ENCODE measurements around the gene SLC25A18. TPM values are rescaled to one million over a fixed set of nuclear protein-coding genes. Genes with fewer than 3 reads are reported as not detected.

The SLC25A18 gene
- total and polyA plus RNA-seq, 2 of the 8 experiments (the other 6 are each of a cell fraction or from before 2014, with no cell fraction given): 2.8 to 2.9 TPM

- Histone ChIP-seq H3K27ac (ENCODE audit: low read depth, low read length) (no peak overlapping the region), H4K5ac (ENCODE audit: insufficient read length, low read depth, low read length) (no peak overlapping the region), H3K23me2 (ENCODE audit: low read depth, low read length) (peaks cover 1% of the 10 kb centered on the region; the same call in 1 of the 2 replicates), H3K9me3 (ENCODE audit: insufficient read depth in 2 of 2, low read depth in 1 of 2, low read length in 1 of 2) (no peaks in the 10 kb centered on the region), H3K36me3 (ENCODE audit: control insufficient read depth in 2 of 4, insufficient read depth in 4 of 4, low read length in 3 of 4) (no peaks in the 10 kb centered on the region), H3K56ac (replicated peaks; ENCODE audit: insufficient read length, low read depth, low read length) (no peak overlapping the region), H3K27me3 (replicated peaks in 1 of 4; ENCODE audit: control insufficient read depth in 3 of 4, extremely low read depth in 1 of 4, insufficient read depth in 3 of 4, low read length in 3 of 4) (no peaks in the 10 kb centered on the region), H2BK20ac (ENCODE audit: low read length) (no peak overlapping the region), H3K18ac (ENCODE audit: extremely low read depth, low read length) (no peak overlapping the region; the same call in 1 of the 2 replicates), H3K4me2 (ENCODE audit: insufficient read depth in 1 of 2, low read depth in 2 of 2, low read length in 2 of 2) (no peak overlapping the region), H3K4me1 (replicated peaks in 1 of 4; ENCODE audit: control insufficient read depth in 3 of 4, insufficient read depth in 4 of 4, low read length in 3 of 4) (peaks cover 0 to 3% (median 0%) of the 10 kb centered on the region in 4 experiments; a peak in 4 of 7 replicates), H4K8ac (ENCODE audit: extremely low read depth, insufficient read depth, low read length) (no peak overlapping the region), H4K20me1 (replicated peaks in 1 of 2; ENCODE audit: control insufficient read depth in 1 of 2, insufficient read depth in 2 of 2, low read length in 2 of 2) (no peaks in the 10 kb centered on the region), H3K4me3 (ENCODE audit: extremely low read depth in 1 of 4, insufficient read depth in 2 of 4, low read depth in 3 of 4, low read length in 4 of 4) (no peak overlapping the region), H2AFZ (ENCODE audit: low read length) (no peak overlapping the region), H2BK12ac (ENCODE audit: low read depth, low read length) (no peak overlapping the region), H4K91ac (replicated peaks; ENCODE audit: insufficient read length, low read length) (no peak overlapping the region), H3K14ac (ENCODE audit: insufficient read length) (no peak overlapping the region), H2AK5ac (ENCODE audit: low read depth, low read length) (no peak overlapping the region), H3K79me2 (ENCODE audit: control insufficient read depth in 1 of 2, insufficient read depth in 2 of 2, low read length in 2 of 2) (no peaks in the 10 kb centered on the region), H3K4ac (replicated peaks; ENCODE audit: insufficient read length, low read depth, low read length) (no peak overlapping the region), H3K79me1 (ENCODE audit: low read depth, low read length) (no peaks in the 10 kb centered on the region), H3K9ac (replicated peaks in 1 of 4; ENCODE audit: extremely low read depth in 1 of 4, low read depth in 3 of 4, low read length in 3 of 4) (no peak overlapping the region), H3K23ac (ENCODE audit: insufficient read length) (no peak overlapping the region), H2BK15ac (ENCODE audit: low read length) (no peak overlapping the region), H2BK120ac (replicated peaks; ENCODE audit: low read depth, low read length) (no peak overlapping the region), H2BK5ac (ENCODE audit: low read depth, low read length) (no peak overlapping the region)
- no peak for TF ChIP-seq E2F6 (IDR thresholded peaks at IDR 0.05)
- TF ChIP-seq CREB1 (IDR thresholded peaks at IDR 0.05): no peak
- TF ChIP-seq TBP (IDR thresholded peaks at IDR 0.05; ENCODE audit: low read depth, low read length): no peak
- no peak for TF ChIP-seq JUND (IDR thresholded peaks at IDR 0.05; ENCODE audit: low read length)
- no peak for TF ChIP-seq NANOG (IDR thresholded peaks at IDR 0.05; ENCODE audit: insufficient read depth, low read depth, low read length, poor library complexity, severe bottlenecking)
- TF ChIP-seq ASH2L (IDR thresholded peaks at IDR 0.05; ENCODE audit: low read length): no peak
- no peak for TF ChIP-seq CTBP2 (IDR thresholded peaks at IDR 0.05; ENCODE audit: borderline replicate concordance, insufficient read depth, insufficient read length, low read length)
- TF ChIP-seq KDM4A (IDR thresholded peaks at IDR 0.05; ENCODE audit: low read depth, low read length, severe bottlenecking): no peak
- no peak for TF ChIP-seq CHD1 (IDR thresholded peaks at IDR 0.05; ENCODE audit: low read depth, low read length)
- no peak for TF ChIP-seq ATF2 (IDR thresholded peaks at IDR 0.05; ENCODE audit: low read length)
- 89% methylated on average over 14 of the region's 14 CpGs; no CpG with 5 or more reads in 1 of the 2 experiments for WGBS, 2 experiments (ENCODE audit: extremely low coverage in 1 of 2, insufficient coverage in 1 of 2, insufficient read length in 1 of 2, insufficient replicate concordance in 2 of 2, low coverage in 1 of 2, low lambda C conversion rate in 2 of 2, missing lambda C conversion rate in 1 of 2)
- FAIRE-seq (no peak), DNase-seq (ENCODE audit: low read depth in 1 of 2, low spot score in 2 of 2) (no peak)
- POLR2A ChIA-PET (ENCODE audit: partially characterized antibody): interaction anchor here (0.8 to 2.8 kb wide), 5 partner anchors 9 to 64 kb away, joined by 3 to 18 read pairs (median 3); partner anchors contain the start of gene SLC25A18
- CTCF ChIA-PET (ENCODE audit: partially characterized antibody): interaction anchor here (0.6 to 4.1 kb wide), 7 partner anchors 9 to 469 kb away, joined by 3 to 27 read pairs (median 4); no protein-coding TSS in a partner anchor
Observed at GRCh38 chr22:17579535-17579981, 16.3 kb downstream of the SLC25A18 start.
